ENCODE results near the gene LONRF3. TPM values are rescaled to one million over a fixed set of nuclear protein-coding genes. Genes with fewer than 3 reads are reported as not detected.

Gene LONRF3
- total and polyA plus RNA-seq, 8 donors: 1.4 to 7.1 (median 3.6) TPM

DNA sequence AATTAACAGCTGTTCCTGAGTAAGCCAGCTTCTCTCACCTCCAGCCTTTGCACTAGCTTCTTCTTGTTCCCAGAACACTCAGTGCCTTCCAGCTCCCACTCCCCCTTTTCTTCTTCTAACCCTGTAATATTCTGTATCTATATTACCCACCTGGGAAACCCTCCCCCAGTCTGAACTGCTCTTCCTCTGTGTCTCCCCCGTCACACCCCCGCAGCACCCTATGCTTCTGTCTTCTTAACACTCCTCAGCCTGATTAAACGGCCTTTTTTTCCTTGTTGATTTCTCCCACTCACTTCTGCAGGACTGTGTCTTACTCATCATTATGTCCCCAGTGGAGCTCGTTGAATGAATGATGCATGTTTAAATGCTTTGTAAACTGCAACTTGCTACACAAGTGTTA, 9.0 kb upstream of the LONRF3 start:
- intact Hi-C loops (cut with DNase I): no loop called here
- ATAC-seq (no peak), FAIRE-seq (no peak), DNase-seq (no peak)
- TF ChIP-seq, protein P1, sequence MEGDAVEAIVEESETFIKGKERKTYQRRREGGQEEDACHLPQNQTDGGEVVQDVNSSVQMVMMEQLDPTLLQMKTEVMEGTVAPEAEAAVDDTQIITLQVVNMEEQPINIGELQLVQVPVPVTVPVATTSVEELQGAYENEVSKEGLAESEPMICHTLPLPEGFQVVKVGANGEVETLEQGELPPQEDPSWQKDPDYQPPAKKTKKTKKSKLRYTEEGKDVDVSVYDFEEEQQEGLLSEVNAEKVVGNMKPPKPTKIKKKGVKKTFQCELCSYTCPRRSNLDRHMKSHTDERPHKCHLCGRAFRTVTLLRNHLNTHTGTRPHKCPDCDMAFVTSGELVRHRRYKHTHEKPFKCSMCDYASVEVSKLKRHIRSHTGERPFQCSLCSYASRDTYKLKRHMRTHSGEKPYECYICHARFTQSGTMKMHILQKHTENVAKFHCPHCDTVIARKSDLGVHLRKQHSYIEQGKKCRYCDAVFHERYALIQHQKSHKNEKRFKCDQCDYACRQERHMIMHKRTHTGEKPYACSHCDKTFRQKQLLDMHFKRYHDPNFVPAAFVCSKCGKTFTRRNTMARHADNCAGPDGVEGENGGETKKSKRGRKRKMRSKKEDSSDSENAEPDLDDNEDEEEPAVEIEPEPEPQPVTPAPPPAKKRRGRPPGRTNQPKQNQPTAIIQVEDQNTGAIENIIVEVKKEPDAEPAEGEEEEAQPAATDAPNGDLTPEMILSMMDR (IDR thresholded peaks at IDR 0.05): no peak
- Histone ChIP-seq H3K4me1 (no peaks in the 10 kb centered on the region), H3K36me3 (no peaks in the 10 kb centered on the region), H3K9me3 (no peaks in the 10 kb centered on the region), H3K27me3 (no peaks in the 10 kb centered on the region), H3K27ac (no peak overlapping the region), H3K4me3 (no peak overlapping the region)
- WGBS, 2 donors: 70 to 84% methylated on average over 4 of the region's 4 CpGs

DNA sequence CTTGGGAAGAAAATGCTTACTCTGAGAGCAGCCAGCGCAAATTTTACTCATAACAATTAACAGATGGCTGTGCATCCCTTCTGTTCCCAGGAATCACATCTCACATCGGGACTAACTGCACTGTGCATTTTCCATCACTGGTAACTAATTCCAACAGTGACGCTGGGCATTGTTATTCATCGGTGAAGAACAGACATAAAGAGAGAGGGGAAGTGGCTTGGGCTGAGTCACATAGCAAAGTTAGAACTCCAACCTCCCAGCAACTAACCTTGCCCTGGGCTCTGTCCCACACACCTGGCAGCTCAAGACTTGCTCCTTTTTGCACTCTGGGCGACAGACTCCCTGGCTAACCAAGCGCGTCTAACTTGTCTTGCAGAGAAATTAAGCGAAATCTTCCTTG, 6.4 kb upstream of the LONRF3 start:
- H3K27me3 ChIP-seq: peaks cover 0 to 7% (median 0%) of the 10 kb centered on the region in 4 donors
- no peak for DNase-seq
- TF ChIP-seq, protein P1 (IDR thresholded peaks at IDR 0.05): no peak
- FAIRE-seq: no peak
- no peak overlapping the region for H3K4me3 ChIP-seq
- intact Hi-C loops (cut with DNase I): no loop called here
- H3K36me3 ChIP-seq: no peaks in the 10 kb centered on the region
- 70 to 87% methylated on average over 8 of the region's 8 CpGs for WGBS, 2 donors
- H3K9me3 ChIP-seq: no peaks in the 10 kb centered on the region
- no peak overlapping the region for H3K27ac ChIP-seq
- H3K4me1 ChIP-seq: no peaks in the 10 kb centered on the region
- ATAC-seq: no peak

DNA sequence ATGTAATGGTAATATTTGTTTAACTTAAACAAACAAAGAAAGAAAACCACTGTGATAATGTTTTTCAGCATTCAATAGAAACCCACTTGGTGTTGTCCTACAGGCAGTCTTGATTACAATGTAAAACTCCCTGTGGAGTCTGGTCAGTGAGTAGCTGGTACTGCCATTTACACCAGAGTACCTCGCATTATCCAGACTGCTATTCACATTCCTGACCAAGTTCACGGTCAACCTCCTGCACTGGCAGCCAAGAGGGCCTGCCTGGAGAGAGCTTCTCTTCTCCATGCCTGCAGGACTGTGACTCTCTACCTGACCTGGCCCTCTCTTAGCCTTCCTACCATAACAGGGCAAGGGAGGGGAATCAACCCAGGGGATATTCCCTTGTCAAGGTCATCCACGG, 2.9 kb upstream of the LONRF3 start:
- WGBS, 2 donors: 18 to 23% methylated on average over 3 of the region's 3 CpGs
- no peak for DNase-seq
- peaks cover 0 to 7% (median 0%) of the 10 kb centered on the region in 4 donors for H3K27me3 ChIP-seq
- intact Hi-C loops (cut with DNase I): no loop called here
- TF ChIP-seq, protein P1 (IDR thresholded peaks at IDR 0.05): no peak
- H3K4me3 ChIP-seq: no peak overlapping the region
- H3K36me3 ChIP-seq: no peaks in the 10 kb centered on the region
- no peak overlapping the region for H3K27ac ChIP-seq
- ATAC-seq: no peak
- no peaks in the 10 kb centered on the region for H3K4me1 ChIP-seq
- H3K9me3 ChIP-seq: no peaks in the 10 kb centered on the region
- no peak for FAIRE-seq

DNA sequence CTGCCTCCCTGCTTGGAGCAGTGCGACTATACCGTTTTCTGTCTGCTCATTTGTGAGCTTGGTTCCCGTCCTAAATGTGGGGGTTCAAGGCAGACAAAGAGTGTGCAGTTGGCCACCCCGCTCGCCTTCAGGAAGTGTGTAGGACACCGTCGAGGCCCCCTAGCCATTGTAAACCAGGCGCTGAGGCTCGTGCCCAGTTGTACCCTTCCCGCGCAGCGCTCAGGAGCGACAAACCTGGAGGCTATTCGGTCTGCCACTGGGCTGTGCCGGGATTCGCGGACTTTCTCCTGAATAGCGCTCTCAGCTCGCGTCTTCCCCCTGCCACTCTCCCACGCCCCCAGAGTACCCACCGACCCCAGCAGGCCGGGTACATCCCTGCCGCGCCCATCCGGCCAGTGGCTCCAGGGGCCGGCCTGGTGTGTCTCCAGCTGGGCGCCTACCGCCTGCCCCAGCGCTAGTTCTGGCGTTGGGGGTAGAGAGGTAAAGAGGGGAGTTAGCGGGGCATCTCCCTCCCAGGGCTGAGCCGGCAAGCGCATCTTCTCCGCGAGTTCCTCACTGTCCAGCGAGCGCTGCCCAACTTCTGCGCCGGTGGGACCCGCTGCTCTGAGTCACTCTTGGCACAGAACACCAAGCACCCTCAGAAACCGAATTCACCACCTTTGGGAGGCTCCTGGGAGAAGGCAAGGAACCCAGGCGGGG, 880 bp upstream of the LONRF3 start:
- Histone ChIP-seq H3K27ac (no peak overlapping the region), H3K4me3 (peak overlapping the region in 2 of 4 donors; percentile 46 to 52), H3K4me1 (no peaks in the 10 kb centered on the region), H3K9me3 (no peaks in the 10 kb centered on the region), H3K27me3 (peaks cover 0 to 7% (median 0%) of the 10 kb centered on the region in 4 donors), H3K36me3 (no peaks in the 10 kb centered on the region)
- no peak for FAIRE-seq
- WGBS, 2 donors: 4 to 36% methylated on average over 43 of the region's 43 CpGs
- ATAC-seq: peak in 1 of 4 donors; percentile 6
- intact Hi-C loops (cut with DNase I): no loop called here
- TF ChIP-seq, protein P1 (IDR thresholded peaks at IDR 0.05): no peak
- DNase-seq: peak in 5 of 6 donors; percentile 14 to 64 (median 33)
